Measurements from ENCODE around the gene DERA.

DERA gene

DNA sequence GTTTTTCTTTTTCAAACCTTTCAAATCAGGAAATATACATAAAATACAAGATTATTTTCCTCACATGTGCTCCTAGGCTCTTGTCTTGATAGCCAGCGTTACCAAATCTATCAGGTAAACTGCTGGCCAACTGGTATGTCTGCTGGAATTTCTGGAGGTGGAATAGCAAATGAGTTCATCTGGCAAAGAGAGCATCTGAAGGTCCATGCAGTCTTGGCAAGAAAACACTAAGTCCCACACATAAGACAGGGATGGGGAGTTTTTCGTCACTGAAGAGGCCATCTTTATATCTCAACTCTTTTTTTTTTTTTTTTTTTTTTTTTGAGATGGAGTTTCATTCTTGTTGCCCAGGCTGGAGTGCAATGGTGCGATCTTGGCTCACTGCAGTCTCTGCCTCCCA, 60.1 kb downstream of the DERA start:
- H3K9ac ChIP-seq (ENCODE audit: low read depth, low read length): no peak overlapping the region
- DNase-seq (no peak), ATAC-seq (ENCODE audit: insufficient read depth, low read depth) (no peak)
- no peak for TF ChIP-seq EZH2 (IDR thresholded peaks at IDR 0.05; ENCODE audit: borderline replicate concordance, low read depth, low read length, severe bottlenecking)
- TF ChIP-seq CTCF (IDR thresholded peaks at IDR 0.05; ENCODE audit: borderline replicate concordance, extremely low read depth, low read length, poor library complexity, severe bottlenecking): no peak
- H3K4me2 ChIP-seq (ENCODE audit: insufficient read depth, low read length): no peak overlapping the region
- H2AFZ ChIP-seq (ENCODE audit: low read depth, low read length): no peak overlapping the region
- H3K27ac ChIP-seq (ENCODE audit: low read length): no peak overlapping the region
- no peaks in the 10 kb centered on the region for H3K9me3 ChIP-seq (ENCODE audit: insufficient read depth, low read length, severe bottlenecking)
- H4K20me1 ChIP-seq (ENCODE audit: insufficient read depth, low read length): no peaks in the 10 kb centered on the region
- H3K79me2 ChIP-seq (ENCODE audit: insufficient read depth, low read length): no peaks in the 10 kb centered on the region
- H3K4me1 ChIP-seq (ENCODE audit: insufficient read depth, low read length): no peaks in the 10 kb centered on the region
- H3K27me3 ChIP-seq (ENCODE audit: insufficient read depth, low read length, poor library complexity): no peaks in the 10 kb centered on the region
- no peak overlapping the region for H3K4me3 ChIP-seq (ENCODE audit: low read depth in 1 of 2, low read length in 2 of 2)
- peaks cover 13% of the 10 kb centered on the region; the same call in 1 of the 2 replicates for H3K36me3 ChIP-seq (ENCODE audit: insufficient read depth, low read length)

DNA sequence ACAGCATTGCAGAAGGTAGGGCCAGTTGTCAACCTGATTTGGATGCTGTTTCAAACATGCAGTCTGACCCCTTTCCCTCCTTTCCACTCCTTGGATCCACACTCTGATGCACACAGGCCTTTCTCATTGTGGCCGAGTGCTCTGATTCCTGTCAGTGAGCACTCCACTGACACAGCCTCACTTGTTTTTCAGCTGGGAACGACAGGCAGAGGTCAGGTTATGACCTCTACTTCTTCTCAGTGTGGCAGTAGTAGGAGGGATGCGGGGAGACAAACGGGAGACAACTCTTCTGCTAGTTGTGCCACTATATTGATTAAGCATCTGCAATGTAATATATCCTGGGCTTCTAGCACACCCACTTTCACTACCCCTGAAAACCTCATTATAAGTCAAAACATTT, 61.8 kb downstream of the DERA start:
- H3K9me3 ChIP-seq (ENCODE audit: insufficient read depth, low read length, severe bottlenecking): no peaks in the 10 kb centered on the region
- peaks cover 21% of the 10 kb centered on the region; the same call in 1 of the 2 replicates for H3K36me3 ChIP-seq (ENCODE audit: insufficient read depth, low read length)
- no peak overlapping the region for H2AFZ ChIP-seq (ENCODE audit: low read depth, low read length)
- H3K27me3 ChIP-seq (ENCODE audit: insufficient read depth, low read length, poor library complexity): no peaks in the 10 kb centered on the region
- H3K4me3 ChIP-seq (ENCODE audit: low read depth in 1 of 2, low read length in 2 of 2): no peak overlapping the region
- DNase-seq (no peak), ATAC-seq (ENCODE audit: insufficient read depth, low read depth) (no peak)
- H3K27ac ChIP-seq (ENCODE audit: low read length): no peak overlapping the region
- H3K79me2 ChIP-seq (ENCODE audit: insufficient read depth, low read length): no peaks in the 10 kb centered on the region
- H3K4me2 ChIP-seq (ENCODE audit: insufficient read depth, low read length): no peak overlapping the region
- no peak overlapping the region for H3K9ac ChIP-seq (ENCODE audit: low read depth, low read length)
- TF ChIP-seq CTCF (IDR thresholded peaks at IDR 0.05; ENCODE audit: borderline replicate concordance, extremely low read depth, low read length, poor library complexity, severe bottlenecking): no peak
- no peak for TF ChIP-seq EZH2 (IDR thresholded peaks at IDR 0.05; ENCODE audit: borderline replicate concordance, low read depth, low read length, severe bottlenecking)
- H3K4me1 ChIP-seq (ENCODE audit: insufficient read depth, low read length): no peaks in the 10 kb centered on the region
- H4K20me1 ChIP-seq (ENCODE audit: insufficient read depth, low read length): no peaks in the 10 kb centered on the region

DNA sequence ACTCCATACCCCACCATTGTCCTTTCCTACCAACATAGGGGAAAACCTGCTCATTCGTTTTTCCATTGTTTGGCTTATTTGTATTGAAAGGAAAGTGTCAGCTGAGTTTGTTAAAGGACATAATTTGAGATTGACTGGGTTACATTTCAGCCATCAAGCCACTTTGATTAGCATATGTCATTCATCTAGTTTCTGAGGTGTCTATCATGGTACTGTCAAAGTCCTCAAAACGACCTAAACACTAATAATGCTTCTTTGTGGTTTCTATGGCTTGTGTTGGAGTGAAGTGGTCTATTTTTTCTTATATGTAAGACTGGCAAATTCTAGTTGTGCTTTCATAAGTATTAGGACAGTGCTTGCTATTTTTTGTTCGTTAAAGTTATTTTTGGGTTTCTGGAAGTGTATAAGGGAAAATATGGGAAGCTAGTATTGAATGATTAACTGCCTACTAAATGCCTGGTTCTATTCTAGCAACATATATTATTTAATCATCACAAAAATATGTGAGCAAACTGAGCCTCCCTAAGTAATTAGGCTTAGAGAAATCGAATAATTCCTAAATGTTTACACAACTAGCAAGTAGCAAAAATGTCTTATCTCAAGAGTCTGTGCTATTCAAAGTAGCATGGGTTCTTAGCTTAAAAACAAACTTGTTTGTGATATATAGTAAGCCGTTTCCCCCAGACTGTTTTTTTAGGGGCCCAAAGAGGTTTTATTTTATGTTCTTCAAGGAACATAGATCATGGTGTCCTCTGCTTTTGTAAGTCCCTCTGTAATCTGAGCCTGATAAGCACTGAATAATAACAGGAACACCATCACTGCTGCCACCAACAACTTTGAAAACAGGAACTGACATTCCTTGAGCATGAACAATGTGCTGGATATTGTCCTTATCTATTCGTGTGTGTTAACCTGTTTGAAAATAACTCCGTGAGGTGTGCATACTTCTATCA, 67.1 kb downstream of the DERA start:
- no peaks in the 10 kb centered on the region for H3K27me3 ChIP-seq (ENCODE audit: insufficient read depth, low read length, poor library complexity)

More for the DNA sequence above, 67.1 kb downstream of the DERA start:
- DNase-seq: no peak
- H4K20me1 ChIP-seq (ENCODE audit: insufficient read depth, low read length): no peaks in the 10 kb centered on the region
- H3K36me3 ChIP-seq (ENCODE audit: insufficient read depth, low read length): peaks cover 12% of the 10 kb centered on the region
- H3K9ac ChIP-seq (ENCODE audit: low read depth, low read length): no peak overlapping the region
- no peak for ATAC-seq (ENCODE audit: insufficient read depth, low read depth)
- no peaks in the 10 kb centered on the region for H3K4me1 ChIP-seq (ENCODE audit: insufficient read depth, low read length)
- no peak overlapping the region for H3K27ac ChIP-seq (ENCODE audit: low read length)
- H3K79me2 ChIP-seq (ENCODE audit: insufficient read depth, low read length): no peaks in the 10 kb centered on the region
- TF ChIP-seq EZH2 (IDR thresholded peaks at IDR 0.05; ENCODE audit: borderline replicate concordance, low read depth, low read length, severe bottlenecking) (no peak), CTCF (IDR thresholded peaks at IDR 0.05; ENCODE audit: borderline replicate concordance, extremely low read depth, low read length, poor library complexity, severe bottlenecking) (no peak)
- no peak overlapping the region for H3K4me3 ChIP-seq (ENCODE audit: low read depth in 1 of 2, low read length in 2 of 2)
- no peak overlapping the region for H3K4me2 ChIP-seq (ENCODE audit: insufficient read depth, low read length)
- H3K9me3 ChIP-seq (ENCODE audit: insufficient read depth, low read length, severe bottlenecking): no peaks in the 10 kb centered on the region
- H2AFZ ChIP-seq (ENCODE audit: low read depth, low read length): no peak overlapping the region

Data from DND-41 (cell line).